NCI-H345 treated with DMSO at 0.1 percent for 48 hours (cell line): ENCODE data around the gene ITPR2.
"Not testable (repeated sequence)": the region's sequence is repeated elsewhere in the genome, so short reads cannot be mapped to it uniquely, and the experiment has no call there.

Source experiments
- DNase-seq: peaks from one replicate; lab custom pipeline; 2025; ENCODE audit not compliant: unreplicated experiment; lab: John Stamatoyannopoulos, UW

Gene ITPR2

GRCh38 chr12:26851031-26851809 is 18.2 kb upstream of the ITPR2 start:
- no peak for DNase-seq

- DNase-seq, result no peak
Measured at GRCh38 chr12:26848156-26848825, 15.3 kb upstream of the ITPR2 start.

- DNase-seq, result no peak
Measured at GRCh38 chr12:26847431-26847830, 14.4 kb upstream of the ITPR2 start.

- no peak for DNase-seq
Measured at GRCh38 chr12:26846416-26846815, 13.4 kb upstream of the ITPR2 start.

GRCh38 chr12:26845984-26846383 is 13.0 kb upstream of the ITPR2 start:
- DNase-seq, result no peak

- DNase-seq, result no peak
Measured at GRCh38 chr12:26845057-26845666, 12.2 kb upstream of the ITPR2 start.

GRCh38 chr12:26843311-26843710 is 10.3 kb upstream of the ITPR2 start:
- no peak for DNase-seq

- DNase-seq, result no peak
Measured at GRCh38 chr12:26841085-26841484, 8.1 kb upstream of the ITPR2 start.

GRCh38 chr12:26839512-26839911 is 6.5 kb upstream of the ITPR2 start:
- no peak for DNase-seq

GRCh38 chr12:26838888-26839416 is 6.0 kb upstream of the ITPR2 start:
- DNase-seq, result no peak

- no peak for DNase-seq
Measured at GRCh38 chr12:26836201-26836600, 3.2 kb upstream of the ITPR2 start.

- DNase-seq, result not testable (repeated sequence)
Measured at GRCh38 chr12:26834503-26835060, 1.6 kb upstream of the ITPR2 start.

- no peak for DNase-seq
Measured at GRCh38 chr12:26833743-26834490, 923 bp upstream of the ITPR2 start.

GRCh38 chr12:26831951-26832821 is 808 bp downstream of the ITPR2 start:
- DNase-seq, result peak; percentile 46

GRCh38 chr12:26830783-26831551 is 2.0 kb downstream of the ITPR2 start:
- no peak for DNase-seq

GRCh38 chr12:26830363-26830762 is 2.6 kb downstream of the ITPR2 start:
- DNase-seq, result no peak

- DNase-seq, result no peak
Measured at GRCh38 chr12:26828280-26829073, 4.5 kb downstream of the ITPR2 start.

GRCh38 chr12:26826437-26826836 is 6.6 kb downstream of the ITPR2 start:
- DNase-seq, result no peak
